HFFc6 (cell line): ENCODE data around the gene SPINK8. TPM values are rescaled to one million over a fixed set of nuclear protein-coding genes. Genes with fewer than 3 reads are reported as not detected.

Experiments
- DNase-seq: peaks from one replicate; pipeline ENCODE4 v3.0.0-alpha.2; 2018
- H3K27ac Mint-ChIP-seq: 2 replicates; pipeline ENCODE4 v1.8.0; 2020; ENCODE audit warnings: mild to moderate bottlenecking, mixed read lengths
- H3K27me3 Mint-ChIP-seq: 2 replicates; pipeline ENCODE4 v1.8.0; 2021; ENCODE audit warnings: mild to moderate bottlenecking, moderate library complexity, mixed read lengths; ENCODE audit not compliant: insufficient read depth
- H3K36me3 Mint-ChIP-seq: 2 replicates; pipeline ENCODE4 v1.8.0; 2021; ENCODE audit warnings: low read depth, mixed read lengths
- H3K4me1 Mint-ChIP-seq: 2 replicates; pipeline ENCODE4 v1.8.0; 2020; ENCODE audit warnings: low read depth, mixed read lengths
- H3K4me3 Mint-ChIP-seq: 2 replicates; pipeline ENCODE4 v1.8.0; 2020; ENCODE audit warnings: mild to moderate bottlenecking, moderate library complexity, mixed read lengths
- H3K9me3 Mint-ChIP-seq: 2 replicates; pipeline ENCODE4 v1.8.0; 2020; ENCODE audit warnings: mild to moderate bottlenecking, mixed read lengths
- total RNA-seq, 6 experiments: library from RNA; stranded (reverse); fragmentation: NEBNext Ultra II Directional; extraction: Animal tissue kit (Norgen Biotek cat#: 25700); gene quantifications; 2 replicates in 1 of 6; 3 replicates in 5 of 6; pipeline ENCODE4 v1.2.3, GENCODE V29; 2021
- TF ChIP-seq, protein P1 (sequence below): fragments of 200-600 bp; sonication (generic); IDR thresholded peaks from 2 replicates; pipeline ENCODE4 v1.5.0; 2021; ENCODE audit warnings: antibody characterized with exemption, mild to moderate bottlenecking

Gene SPINK8
- total RNA-seq, 6 experiments from 2014 or later, result not detected

DNA sequence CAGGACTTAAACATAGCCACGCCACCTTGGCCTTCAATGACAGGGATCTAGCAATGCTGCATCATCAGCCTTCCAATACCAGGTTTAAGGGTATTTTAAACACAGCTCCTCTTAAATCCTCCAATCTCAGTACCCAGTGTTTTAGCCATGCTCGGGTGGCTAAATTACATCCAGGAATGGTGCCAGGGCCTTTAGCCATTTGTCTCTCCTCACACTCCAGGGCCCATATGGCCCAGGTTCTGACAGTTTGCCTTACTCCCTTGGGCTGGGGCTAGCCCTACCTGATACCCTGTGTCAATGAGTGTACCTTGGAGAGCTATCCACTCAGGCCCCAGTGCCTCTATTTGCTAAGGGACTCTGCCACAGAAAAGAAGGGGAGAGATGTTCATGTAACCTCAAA is 63.2 kb downstream of the SPINK8 start:
- TF ChIP-seq, protein P1, sequence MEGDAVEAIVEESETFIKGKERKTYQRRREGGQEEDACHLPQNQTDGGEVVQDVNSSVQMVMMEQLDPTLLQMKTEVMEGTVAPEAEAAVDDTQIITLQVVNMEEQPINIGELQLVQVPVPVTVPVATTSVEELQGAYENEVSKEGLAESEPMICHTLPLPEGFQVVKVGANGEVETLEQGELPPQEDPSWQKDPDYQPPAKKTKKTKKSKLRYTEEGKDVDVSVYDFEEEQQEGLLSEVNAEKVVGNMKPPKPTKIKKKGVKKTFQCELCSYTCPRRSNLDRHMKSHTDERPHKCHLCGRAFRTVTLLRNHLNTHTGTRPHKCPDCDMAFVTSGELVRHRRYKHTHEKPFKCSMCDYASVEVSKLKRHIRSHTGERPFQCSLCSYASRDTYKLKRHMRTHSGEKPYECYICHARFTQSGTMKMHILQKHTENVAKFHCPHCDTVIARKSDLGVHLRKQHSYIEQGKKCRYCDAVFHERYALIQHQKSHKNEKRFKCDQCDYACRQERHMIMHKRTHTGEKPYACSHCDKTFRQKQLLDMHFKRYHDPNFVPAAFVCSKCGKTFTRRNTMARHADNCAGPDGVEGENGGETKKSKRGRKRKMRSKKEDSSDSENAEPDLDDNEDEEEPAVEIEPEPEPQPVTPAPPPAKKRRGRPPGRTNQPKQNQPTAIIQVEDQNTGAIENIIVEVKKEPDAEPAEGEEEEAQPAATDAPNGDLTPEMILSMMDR, result no peak
- no peak for DNase-seq
- H3K27me3 Mint-ChIP-seq, result peaks cover 4% of the 10 kb centered on the region; the same call in 1 of the 2 replicates
- no peaks in the 10 kb centered on the region for H3K9me3 Mint-ChIP-seq
- no peak overlapping the region for H3K4me3 Mint-ChIP-seq
- H3K36me3 Mint-ChIP-seq, result 0 out of 2 replicates have a peak, but pooled peaks cover 9% of the 10 kb centered on the region
- H3K27ac Mint-ChIP-seq, result no peak overlapping the region
- H3K4me1 Mint-ChIP-seq, result peaks cover 4% of the 10 kb centered on the region

DNA sequence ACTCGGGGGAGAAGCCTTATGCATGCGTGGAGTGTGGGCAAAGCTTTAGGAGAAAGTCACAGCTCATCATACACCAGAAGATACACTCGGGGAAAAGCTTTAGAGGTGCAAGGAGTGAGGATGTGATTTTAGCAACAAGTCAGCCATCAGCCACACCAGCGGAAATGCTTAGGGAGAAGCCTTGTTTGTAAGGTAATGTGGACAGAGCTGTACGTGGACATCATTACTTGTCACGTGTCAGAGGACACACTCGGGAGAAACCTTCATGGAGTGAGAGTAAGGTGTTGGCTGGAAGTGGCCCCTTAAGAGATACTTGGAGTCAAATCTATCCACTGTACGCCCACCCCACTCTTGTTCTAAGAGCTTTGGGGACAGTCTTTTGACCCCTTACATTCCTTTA is 63.9 kb downstream of the SPINK8 start:
- H3K4me3 Mint-ChIP-seq, result no peak overlapping the region
- H3K27ac Mint-ChIP-seq, result no peak overlapping the region

DNA sequence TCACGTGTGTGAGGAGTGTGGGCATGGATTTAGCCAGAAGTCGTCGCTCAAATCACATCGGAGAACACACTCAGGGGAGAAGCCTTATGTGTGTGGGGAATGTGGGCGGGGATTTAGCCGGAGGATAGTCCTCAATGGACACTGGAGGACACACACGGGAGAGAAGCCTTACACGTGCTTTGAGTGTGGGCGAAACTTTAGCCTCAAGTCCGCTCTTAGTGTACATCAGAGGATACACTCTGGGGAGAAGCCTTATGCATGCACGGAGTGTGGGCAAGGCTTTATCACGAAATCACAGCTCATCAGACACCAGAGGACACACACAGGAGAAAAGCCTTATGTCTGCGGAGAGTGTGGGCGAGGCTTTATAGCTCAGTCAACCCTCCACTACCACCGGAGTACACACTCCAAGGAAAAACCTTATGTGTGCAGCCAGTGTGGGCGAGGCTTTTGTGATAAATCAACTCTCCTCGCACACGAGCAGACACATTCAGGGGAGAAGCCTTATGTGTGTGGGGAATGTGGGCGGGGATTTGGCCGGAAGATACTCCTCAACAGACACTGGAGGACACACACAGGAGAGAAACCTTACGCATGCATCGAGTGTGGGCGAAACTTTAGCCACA is 64.4 kb downstream of the SPINK8 start:
- H3K4me1 Mint-ChIP-seq, result no peaks in the 10 kb centered on the region
- TF ChIP-seq, protein P1, result no peak
- 0 out of 2 replicates have a peak, but pooled peaks cover 9% of the 10 kb centered on the region for H3K36me3 Mint-ChIP-seq
- no peak overlapping the region for H3K27ac Mint-ChIP-seq
- peaks cover 4% of the 10 kb centered on the region; the same call in 1 of the 2 replicates for H3K27me3 Mint-ChIP-seq
- no peak overlapping the region for H3K4me3 Mint-ChIP-seq
- DNase-seq, result no peak
- H3K9me3 Mint-ChIP-seq, result no peaks in the 10 kb centered on the region

More for the DNA sequence above, 63.9 kb downstream of the SPINK8 start:
- peaks cover 4% of the 10 kb centered on the region; the same call in 1 of the 2 replicates for H3K27me3 Mint-ChIP-seq
- no peak for DNase-seq
- H3K9me3 Mint-ChIP-seq, result no peaks in the 10 kb centered on the region
- 0 out of 2 replicates have a peak, but pooled peaks cover 9% of the 10 kb centered on the region for H3K36me3 Mint-ChIP-seq
- TF ChIP-seq, protein P1, result no peak
- H3K4me1 Mint-ChIP-seq, result no peaks in the 10 kb centered on the region

DNA sequence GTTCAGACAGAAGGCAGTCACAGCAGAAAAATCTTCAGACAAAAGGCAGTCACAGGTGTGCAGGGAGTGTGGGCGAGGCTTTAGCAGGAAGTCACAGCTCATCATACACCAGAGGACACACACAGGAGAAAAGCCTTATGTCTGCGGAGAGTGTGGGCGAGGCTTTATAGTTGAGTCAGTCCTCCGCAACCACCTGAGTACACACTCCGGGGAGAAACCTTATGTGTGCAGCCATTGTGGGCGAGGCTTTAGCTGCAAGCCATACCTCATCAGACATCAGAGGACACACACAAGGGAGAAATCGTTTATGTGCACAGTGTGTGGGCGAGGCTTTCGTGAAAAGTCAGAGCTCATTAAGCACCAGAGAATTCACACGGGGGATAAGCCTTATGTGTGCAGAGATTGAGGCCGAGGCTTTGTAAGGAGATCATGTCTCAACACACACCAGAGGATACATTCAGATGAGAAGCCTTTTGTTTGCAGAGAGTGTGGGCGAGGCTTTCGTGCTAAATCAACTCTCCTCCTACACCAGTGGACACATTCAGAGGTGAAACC is 65.0 kb downstream of the SPINK8 start:
- 0 out of 2 replicates have a peak, but pooled peaks cover 14% of the 10 kb centered on the region for H3K36me3 Mint-ChIP-seq
- H3K4me3 Mint-ChIP-seq, result no peak overlapping the region
- TF ChIP-seq, protein P1, result no peak
- H3K27me3 Mint-ChIP-seq, result peaks cover 4% of the 10 kb centered on the region; the same call in 1 of the 2 replicates
- no peak for DNase-seq
- H3K9me3 Mint-ChIP-seq, result no peaks in the 10 kb centered on the region
- no peaks in the 10 kb centered on the region for H3K4me1 Mint-ChIP-seq
- H3K27ac Mint-ChIP-seq, result no peak overlapping the region

DNA sequence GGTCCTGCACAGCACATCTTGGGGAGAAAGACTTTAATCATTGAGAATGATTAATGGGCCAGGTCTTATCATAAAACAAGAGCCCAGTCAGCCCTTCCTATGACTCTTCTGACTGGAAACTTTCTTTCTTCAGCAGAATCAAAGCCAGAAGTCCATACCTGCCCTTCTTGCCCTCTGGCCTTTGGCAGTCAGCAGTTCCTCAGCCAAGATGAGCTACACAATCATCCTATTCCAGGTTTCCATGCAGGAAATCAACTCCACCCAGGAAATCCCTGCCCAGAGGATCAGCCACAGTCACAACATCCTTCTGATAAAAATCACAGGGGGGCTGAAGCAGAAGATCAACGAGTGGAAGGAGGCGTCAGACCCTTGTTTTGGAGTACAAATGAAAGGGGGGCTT is 65.7 kb downstream of the SPINK8 start:
- no peak for DNase-seq
- H3K4me3 Mint-ChIP-seq, result no peak overlapping the region
- H3K36me3 Mint-ChIP-seq, result 0 out of 2 replicates have a peak, but pooled peaks cover 14% of the 10 kb centered on the region
- H3K9me3 Mint-ChIP-seq, result no peaks in the 10 kb centered on the region
- TF ChIP-seq, protein P1, result no peak
- no peak overlapping the region for H3K27ac Mint-ChIP-seq
- peaks cover 2% of the 10 kb centered on the region; the same call in 1 of the 2 replicates for H3K27me3 Mint-ChIP-seq
- no peaks in the 10 kb centered on the region for H3K4me1 Mint-ChIP-seq
